ENCODE results near the gene PDCD1. TPM values are rescaled to one million over a fixed set of nuclear protein-coding genes. Genes with fewer than 3 reads are reported as not detected.
A peak's percentile ranks its signal among the peaks of the same experiment; 100 is the strongest.

The PDCD1 gene
- total and polyA plus RNA-seq, 2 of the 13 experiments (the other 11 are each of a cell fraction or from before 2014, with no cell fraction given), result 0.04 TPM; not detected in 1

- Histone ChIP-seq H3K9me3 (ENCODE audit: low read length) (no peaks in the 10 kb centered on the region), H3K4me1 (ENCODE audit: insufficient read depth, low read length) (peaks cover 21% of the 10 kb centered on the region), H3K4me2 (ENCODE audit: low read depth, low read length) (0 out of 2 replicates have a peak overlapping the region, but pooled peaks have one; percentile 24), H3K27ac (ENCODE audit: extremely low read length, insufficient read depth, low read length) (peak overlapping the region; percentile 33), H3K79me2 (ENCODE audit: insufficient read depth, low read length) (peaks cover 17% of the 10 kb centered on the region), H4K20me1 (ENCODE audit: insufficient read depth, low read length) (no peaks in the 10 kb centered on the region), H3K9ac (ENCODE audit: insufficient read depth, low read depth, low read length) (no peak overlapping the region), H3K36me3 (replicated peaks in 1 of 2; ENCODE audit: control insufficient read depth in 1 of 2, insufficient read depth in 2 of 2, low read length in 2 of 2) (no peaks in the 10 kb centered on the region), H3K27me3 (ENCODE audit: control insufficient read depth in 1 of 2, insufficient read depth in 2 of 2, low read length in 2 of 2) (no peaks in the 10 kb centered on the region; a peak in 1 of 5 replicates), H2AFZ (ENCODE audit: low read length) (no peak overlapping the region), H3K4me3 (replicated peaks in 1 of 3; ENCODE audit: insufficient read depth in 1 of 3, low read depth in 2 of 3, low read length in 3 of 3) (no peak overlapping the region)
- DNase-seq (ENCODE audit: low spot score), result peak; percentile 34
- ChIA-PET CTCF (ENCODE audit: low intra/inter-chr PET ratio, low total read pairs) (no interaction called here), POLR2A (interaction anchor here (0.6 to 2.8 kb wide), 3 partner anchors 17 to 70 kb away, joined by 3 to 26 read pairs (median 3); partner anchors contain the start of gene D2HGDH)
- BruUV-seq (replicated peaks), result no TSS peak
- intact Hi-C loops (cut with micrococcal nuclease; ENCODE audit: unreplicated experiment) (loop anchor here (5.0 kb wide), 1 partner anchor 977 kb away; no protein-coding TSS in a partner anchor), in situ Hi-C loops (cut with HindIII; ENCODE audit: extremely low pct_ligation_motif_present, low pct_unique_long_range_greater_than_20kb) (loop anchor here (5.0 kb wide), 1 partner anchor 32 kb away; no protein-coding TSS in a partner anchor)
- FAIRE-seq, result no peak
- peak; percentile 3; the same call in 1 of the 3 replicates for ATAC-seq
- 86% methylated on average over 26 of the region's 35 CpGs for WGBS (ENCODE audit: low lambda C conversion rate)
- TF ChIP-seq E2F5 (CRISPR knock-in tag; conservative IDR thresholded peaks at IDR 0.05), result no peak
- TF ChIP-seq, protein P1, sequence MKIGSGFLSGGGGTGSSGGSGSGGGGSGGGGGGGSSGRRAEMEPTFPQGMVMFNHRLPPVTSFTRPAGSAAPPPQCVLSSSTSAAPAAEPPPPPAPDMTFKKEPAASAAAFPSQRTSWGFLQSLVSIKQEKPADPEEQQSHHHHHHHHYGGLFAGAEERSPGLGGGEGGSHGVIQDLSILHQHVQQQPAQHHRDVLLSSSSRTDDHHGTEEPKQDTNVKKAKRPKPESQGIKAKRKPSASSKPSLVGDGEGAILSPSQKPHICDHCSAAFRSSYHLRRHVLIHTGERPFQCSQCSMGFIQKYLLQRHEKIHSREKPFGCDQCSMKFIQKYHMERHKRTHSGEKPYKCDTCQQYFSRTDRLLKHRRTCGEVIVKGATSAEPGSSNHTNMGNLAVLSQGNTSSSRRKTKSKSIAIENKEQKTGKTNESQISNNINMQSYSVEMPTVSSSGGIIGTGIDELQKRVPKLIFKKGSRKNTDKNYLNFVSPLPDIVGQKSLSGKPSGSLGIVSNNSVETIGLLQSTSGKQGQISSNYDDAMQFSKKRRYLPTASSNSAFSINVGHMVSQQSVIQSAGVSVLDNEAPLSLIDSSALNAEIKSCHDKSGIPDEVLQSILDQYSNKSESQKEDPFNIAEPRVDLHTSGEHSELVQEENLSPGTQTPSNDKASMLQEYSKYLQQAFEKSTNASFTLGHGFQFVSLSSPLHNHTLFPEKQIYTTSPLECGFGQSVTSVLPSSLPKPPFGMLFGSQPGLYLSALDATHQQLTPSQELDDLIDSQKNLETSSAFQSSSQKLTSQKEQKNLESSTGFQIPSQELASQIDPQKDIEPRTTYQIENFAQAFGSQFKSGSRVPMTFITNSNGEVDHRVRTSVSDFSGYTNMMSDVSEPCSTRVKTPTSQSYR (CRISPR knock-in tag; IDR thresholded peaks at IDR 0.05; ENCODE audit: borderline replicate concordance), result no peak
- TF ChIP-seq ZNF883 (CRISPR knock-in tag; IDR thresholded peaks at IDR 0.05; ENCODE audit: not compliant biosample characterization), result peak; percentile 20
- TF ChIP-seq ZNF296 (CRISPR knock-in tag; conservative IDR thresholded peaks at IDR 0.05), result 0 out of 2 replicates have a peak, but pooled peaks have one; percentile 13
- no peak for TF ChIP-seq ZC3H4 (CRISPR knock-in tag; IDR thresholded peaks at IDR 0.05; ENCODE audit: borderline replicate concordance)
- TF ChIP-seq XRCC5 (optimal IDR thresholded peaks at IDR 0.05; ENCODE audit: low read length), result peak; percentile 70
- TF ChIP-seq, protein P2, sequence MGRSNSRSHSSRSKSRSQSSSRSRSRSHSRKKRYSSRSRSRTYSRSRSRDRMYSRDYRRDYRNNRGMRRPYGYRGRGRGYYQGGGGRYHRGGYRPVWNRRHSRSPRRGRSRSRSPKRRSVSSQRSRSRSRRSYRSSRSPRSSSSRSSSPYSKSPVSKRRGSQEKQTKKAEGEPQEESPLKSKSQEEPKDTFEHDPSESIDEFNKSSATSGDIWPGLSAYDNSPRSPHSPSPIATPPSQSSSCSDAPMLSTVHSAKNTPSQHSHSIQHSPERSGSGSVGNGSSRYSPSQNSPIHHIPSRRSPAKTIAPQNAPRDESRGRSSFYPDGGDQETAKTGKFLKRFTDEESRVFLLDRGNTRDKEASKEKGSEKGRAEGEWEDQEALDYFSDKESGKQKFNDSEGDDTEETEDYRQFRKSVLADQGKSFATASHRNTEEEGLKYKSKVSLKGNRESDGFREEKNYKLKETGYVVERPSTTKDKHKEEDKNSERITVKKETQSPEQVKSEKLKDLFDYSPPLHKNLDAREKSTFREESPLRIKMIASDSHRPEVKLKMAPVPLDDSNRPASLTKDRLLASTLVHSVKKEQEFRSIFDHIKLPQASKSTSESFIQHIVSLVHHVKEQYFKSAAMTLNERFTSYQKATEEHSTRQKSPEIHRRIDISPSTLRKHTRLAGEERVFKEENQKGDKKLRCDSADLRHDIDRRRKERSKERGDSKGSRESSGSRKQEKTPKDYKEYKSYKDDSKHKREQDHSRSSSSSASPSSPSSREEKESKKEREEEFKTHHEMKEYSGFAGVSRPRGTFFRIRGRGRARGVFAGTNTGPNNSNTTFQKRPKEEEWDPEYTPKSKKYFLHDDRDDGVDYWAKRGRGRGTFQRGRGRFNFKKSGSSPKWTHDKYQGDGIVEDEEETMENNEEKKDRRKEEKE (IDR thresholded peaks at IDR 0.05), result no peak
- no peak for TF ChIP-seq ZNF280B (CRISPR knock-in tag; IDR thresholded peaks at IDR 0.05; ENCODE audit: borderline replicate concordance)
- no peak for TF ChIP-seq TAF1 (CRISPR knock-in tag; IDR thresholded peaks at IDR 0.05)
Observed at GRCh38 chr2:241804326-241805229, 54.1 kb downstream of the PDCD1 start.
